Inflammatory macrophage treated with lipopolysaccharide for 4 hours (primary cell): Measurements from ENCODE around the gene GPR137.

Experiments used
- DNase-seq: peaks from one replicate; pipeline ENCODE4 v3.0.0-alpha.2; 2020

The GPR137 gene

GRCh38 chr11:64287676-64288352 is 2.2 kb downstream of the GPR137 start:
- no peak for DNase-seq

- no peak for DNase-seq
Observed at GRCh38 chr11:64288353-64288750, 2.7 kb downstream of the GPR137 start.

- DNase-seq = no peak
Observed at GRCh38 chr11:64289002-64289564, 3.4 kb downstream of the GPR137 start.

GRCh38 chr11:64290352-64291261 is 5.0 kb downstream of the GPR137 start:
- DNase-seq = no peak

GRCh38 chr11:64291262-64291751 is 5.7 kb downstream of the GPR137 start, which contains the start of gene KCNK4:
Gene KCNK4, plus strand, starts transcription at chr11:64291302. Its CDS starts 1,717 bp downstream, at chr11:64293019.
- no peak for DNase-seq

- DNase-seq = no peak
Observed at GRCh38 chr11:64291752-64292459, 6.3 kb downstream of the GPR137 start.

GRCh38 chr11:64292460-64293254 is 7.0 kb downstream of the GPR137 start:
- DNase-seq = peak; percentile 24

- no peak for DNase-seq
Observed at GRCh38 chr11:64294774-64295173, 9.1 kb downstream of the GPR137 start.

GRCh38 chr11:64295760-64296159 is 10.1 kb downstream of the GPR137 start:
- DNase-seq = no peak

GRCh38 chr11:64296236-64296635 is 10.6 kb downstream of the GPR137 start:
- DNase-seq = no peak

- DNase-seq = no peak
Observed at GRCh38 chr11:64296830-64297698, 11.4 kb downstream of the GPR137 start.

GRCh38 chr11:64297699-64298358 is 12.2 kb downstream of the GPR137 start:
- DNase-seq = no peak

- DNase-seq = no peak
Observed at GRCh38 chr11:64298966-64299846, 13.6 kb downstream of the GPR137 start.

- DNase-seq = no peak
Observed at GRCh38 chr11:64299847-64300648, 14.4 kb downstream of the GPR137 start, which contains the start of gene CATSPERZ. Gene CATSPERZ, plus strand, starts transcription at chr11:64300358. Its CDS starts 53 bp downstream, at chr11:64300411.

GRCh38 chr11:64303109-64304031 is 17.7 kb downstream of the GPR137 start:
- no peak for DNase-seq

- no peak for DNase-seq
Observed at GRCh38 chr11:64304032-64304315, 18.3 kb downstream of the GPR137 start.

GRCh38 chr11:64304316-64305072 is 18.8 kb downstream of the GPR137 start:
- peak; percentile 92 for DNase-seq
